Body of pancreas (tissue), 4 donors: ENCODE results near the gene CLDN18. TPM values are rescaled to one million over a fixed set of nuclear protein-coding genes. Genes with fewer than 3 reads are reported as not detected.

Experiments
- ATAC-seq: fragments of 150-250 bp; one replicate; pipeline ENCODE4 v1.9.1; 2016
- DNase-seq, 4 donors: peaks; one replicate each; pipeline ENCODE4 v3.0.0-alpha.2; 2019
- H3K27ac ChIP-seq, 4 donors: fragments of 200-600 bp; sonication (generic); 1 replicate in 3 of 4; 2 replicates in 1 of 4; pipeline versions ENCODE4 v1.5.1 to v1.6.1; 2016 to 2019; ENCODE audit warnings: mild to moderate bottlenecking in 1 of 4, mixed read lengths in 1 of 4, moderate library complexity in 1 of 4
- H3K27me3 ChIP-seq, 2 donors: fragments of 200-600 bp; sonication (generic); one replicate each; pipeline ENCODE4 v1.6.0; 2016; ENCODE audit warnings: mild to moderate bottlenecking in 1 of 2
- H3K36me3 ChIP-seq, 2 donors: fragments of 200-600 bp; sonication (generic); replicated peaks in 1 of 2; 2 replicates each; pipeline ENCODE4 v1.5.1; 2016; ENCODE audit warnings: low read depth in 2 of 2; ENCODE audit not compliant: insufficient read depth in 1 of 2
- H3K4me1 ChIP-seq: fragments of 200-600 bp; sonication (generic); one replicate; pipeline ENCODE4 v1.6.0; 2016
- H3K4me3 ChIP-seq, 2 donors: fragments of 200-600 bp; sonication (generic); 1 replicate in 1 of 2; 2 replicates in 1 of 2; pipeline ENCODE4 v1.5.1; 2016 to 2019
- H3K9me3 ChIP-seq, 3 donors: fragments of 200-600 bp; sonication (generic); 1 replicate in 2 of 3; 2 replicates in 1 of 3; pipeline ENCODE4 v1.5.1; 2016
- POLR2A ChIP-seq, 3 donors: fragments of 450-650 bp; IDR thresholded peaks; one replicate each; pipeline ENCODE4 v1.6.1; 2016; ENCODE audit warnings: antibody characterized with exemption in 3 of 3, mild to moderate bottlenecking in 2 of 3
- WGBS, 2 donors: methylation state at CpG; one replicate each; pipeline ENCODE4 v1.1.5; 2017; 5-methylcytosine and 5-hydroxymethylcytosine counted together
- intact Hi-C: fragments of 100-400 bp; cut with DNase I; formaldehyde crosslinking; loops from one replicate; pipeline ENCODE4 v1.15.1; 2023
- total RNA-seq, 2 donors: library from RNA; depleted of rRNA; stranded (reverse); fragments of >200 nt; gene quantifications; one replicate each; pipeline ENCODE4 v1.1.0, GENCODE V29; 2016
- TF ChIP-seq, protein P1 (sequence below), 7 experiments: fragments of 450-650 bp in 4 of 7; fragments of 200-600 bp in 3 of 7; sonication (generic) in 3 of 7; IDR thresholded peaks; one replicate each; pipeline ENCODE4 v1.5.1; 2016 to 2019; ENCODE audit warnings: antibody characterized with exemption in 7 of 7

CLDN18 gene
- total RNA-seq, 2 donors from 2014 or later: 2.0 to 10.1 TPM

DNA sequence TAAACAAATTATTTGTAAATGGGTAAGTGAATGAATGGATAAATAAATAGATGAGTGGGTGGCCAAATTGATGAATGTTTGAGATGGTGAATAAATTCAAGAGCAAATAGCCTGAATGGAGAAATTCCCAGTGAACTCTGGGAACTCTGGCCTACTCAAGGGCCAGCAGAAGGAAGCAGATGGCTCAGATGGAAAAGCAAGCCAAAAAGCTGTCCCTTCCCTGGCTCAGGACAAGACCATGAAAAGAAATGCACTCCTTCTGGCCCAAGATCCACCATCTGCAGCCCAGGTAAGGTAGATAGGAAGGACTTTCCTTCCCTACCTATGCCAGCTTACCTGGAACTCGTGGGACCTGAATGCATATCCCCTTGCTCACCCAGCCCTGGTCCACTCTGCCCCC, 37.6 kb upstream of the CLDN18 start:
- Histone ChIP-seq H3K27me3 (no peaks in the 10 kb centered on the region), H3K9me3 (no peaks in the 10 kb centered on the region), H3K4me1 (no peaks in the 10 kb centered on the region), H3K36me3 (no peaks in the 10 kb centered on the region), H3K4me3 (no peak overlapping the region), H3K27ac (no peak overlapping the region)
- TF ChIP-seq, protein P1, sequence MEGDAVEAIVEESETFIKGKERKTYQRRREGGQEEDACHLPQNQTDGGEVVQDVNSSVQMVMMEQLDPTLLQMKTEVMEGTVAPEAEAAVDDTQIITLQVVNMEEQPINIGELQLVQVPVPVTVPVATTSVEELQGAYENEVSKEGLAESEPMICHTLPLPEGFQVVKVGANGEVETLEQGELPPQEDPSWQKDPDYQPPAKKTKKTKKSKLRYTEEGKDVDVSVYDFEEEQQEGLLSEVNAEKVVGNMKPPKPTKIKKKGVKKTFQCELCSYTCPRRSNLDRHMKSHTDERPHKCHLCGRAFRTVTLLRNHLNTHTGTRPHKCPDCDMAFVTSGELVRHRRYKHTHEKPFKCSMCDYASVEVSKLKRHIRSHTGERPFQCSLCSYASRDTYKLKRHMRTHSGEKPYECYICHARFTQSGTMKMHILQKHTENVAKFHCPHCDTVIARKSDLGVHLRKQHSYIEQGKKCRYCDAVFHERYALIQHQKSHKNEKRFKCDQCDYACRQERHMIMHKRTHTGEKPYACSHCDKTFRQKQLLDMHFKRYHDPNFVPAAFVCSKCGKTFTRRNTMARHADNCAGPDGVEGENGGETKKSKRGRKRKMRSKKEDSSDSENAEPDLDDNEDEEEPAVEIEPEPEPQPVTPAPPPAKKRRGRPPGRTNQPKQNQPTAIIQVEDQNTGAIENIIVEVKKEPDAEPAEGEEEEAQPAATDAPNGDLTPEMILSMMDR (IDR thresholded peaks at IDR 0.05): no peak
- TF ChIP-seq POLR2A (IDR thresholded peaks at IDR 0.05): no peak
- ATAC-seq (no peak), DNase-seq (no peak)
- 71 to 90% methylated on average over 1 of the region's 1 CpG for WGBS, 2 donors
- intact Hi-C loops: loop anchor here (10.0 kb wide), 1 partner anchor 868 kb away; no protein-coding TSS in a partner anchor

DNA sequence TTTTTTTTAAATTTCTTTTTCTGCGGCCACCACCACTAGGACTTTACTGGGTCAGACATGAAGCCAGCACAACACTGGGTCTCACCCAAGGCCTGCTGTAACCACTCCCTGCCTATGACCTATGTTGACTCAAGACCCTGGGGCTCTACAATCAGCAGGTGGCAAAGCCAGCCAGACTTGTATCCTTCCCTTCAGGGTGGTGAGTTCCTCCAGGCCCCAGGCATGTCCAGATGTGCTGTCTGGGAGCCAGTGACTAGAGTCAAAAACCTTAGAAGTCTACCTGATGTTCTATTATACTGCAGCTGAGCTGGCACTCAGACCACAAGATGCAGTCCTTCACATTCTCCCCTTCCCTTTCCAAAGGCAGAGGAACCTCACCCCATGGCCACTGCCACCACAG, 31.6 kb upstream of the CLDN18 start:
- intact Hi-C loops: loop anchor here (10.0 kb wide), 1 partner anchor 874 kb away; no protein-coding TSS in a partner anchor
- H3K36me3 ChIP-seq: no peaks in the 10 kb centered on the region
- DNase-seq (no peak), ATAC-seq (no peak)
- H3K27me3 ChIP-seq: no peaks in the 10 kb centered on the region
- WGBS, 2 donors: 95% methylated on average over 1 of the region's 1 CpG
- TF ChIP-seq, protein P1 (IDR thresholded peaks at IDR 0.05): no peak
- no peaks in the 10 kb centered on the region for H3K4me1 ChIP-seq
- H3K4me3 ChIP-seq: no peak overlapping the region
- no peaks in the 10 kb centered on the region for H3K9me3 ChIP-seq
- H3K27ac ChIP-seq: no peak overlapping the region

DNA sequence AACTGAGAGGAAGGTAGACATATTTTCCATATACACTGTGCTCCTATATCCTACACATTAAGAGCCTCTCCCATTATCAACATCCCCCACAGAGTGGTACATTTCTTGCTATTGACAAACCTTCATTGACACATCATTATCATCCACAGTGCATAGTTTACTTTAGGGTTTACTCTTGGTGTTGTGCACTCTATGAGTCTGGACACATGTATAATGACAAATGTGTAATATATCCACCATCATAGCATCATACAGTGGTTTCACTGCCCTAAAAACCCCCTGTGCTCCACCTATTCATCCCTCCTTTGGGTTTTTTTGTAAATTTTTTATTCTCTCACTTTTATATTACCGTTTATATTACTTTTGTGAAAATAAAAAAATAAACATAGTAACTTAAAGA, 22.2 kb upstream of the CLDN18 start:
- no peak overlapping the region for H3K4me3 ChIP-seq
- H3K27me3 ChIP-seq: no peaks in the 10 kb centered on the region
- H3K27ac ChIP-seq: no peak overlapping the region
- TF ChIP-seq, protein P1 (IDR thresholded peaks at IDR 0.05): no peak
- TF ChIP-seq POLR2A (IDR thresholded peaks at IDR 0.05): no peak
- no peaks in the 10 kb centered on the region for H3K4me1 ChIP-seq
- H3K36me3 ChIP-seq: no peaks in the 10 kb centered on the region
- WGBS, 2 donors: 0% methylated on average over 1 of the region's 1 CpG
- no peak for DNase-seq
- H3K9me3 ChIP-seq: no peaks in the 10 kb centered on the region
- no peak for ATAC-seq
- intact Hi-C loops: no loop called here

DNA sequence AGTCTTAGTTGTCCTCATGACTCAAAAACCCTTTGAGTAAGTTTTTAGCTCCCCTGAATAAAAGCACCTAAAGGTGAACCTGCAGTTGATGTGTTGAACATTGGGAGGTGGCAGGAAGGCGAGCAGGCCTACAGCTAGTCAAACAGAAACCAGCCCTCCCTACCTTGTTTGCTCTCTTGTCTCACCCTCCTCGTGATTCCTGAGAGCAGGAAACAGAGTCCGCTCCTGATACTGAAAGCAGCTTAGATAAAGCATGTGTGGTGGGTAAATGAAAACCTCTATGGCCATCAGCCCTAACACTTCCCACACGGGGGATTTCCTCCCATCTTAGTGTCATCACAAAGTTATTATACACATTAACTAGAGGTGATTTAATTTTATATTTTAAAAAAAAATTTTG, 21.8 kb upstream of the CLDN18 start:
- no peak overlapping the region for H3K27ac ChIP-seq
- DNase-seq (no peak), ATAC-seq (no peak)
- WGBS, 2 donors: 24 to 37% methylated on average over 4 of the region's 4 CpGs
- TF ChIP-seq, protein P1 (IDR thresholded peaks at IDR 0.05): no peak
- TF ChIP-seq POLR2A (IDR thresholded peaks at IDR 0.05): no peak
- H3K27me3 ChIP-seq: no peaks in the 10 kb centered on the region
- no peaks in the 10 kb centered on the region for H3K9me3 ChIP-seq
- H3K36me3 ChIP-seq: no peaks in the 10 kb centered on the region
- no peak overlapping the region for H3K4me3 ChIP-seq
- no peaks in the 10 kb centered on the region for H3K4me1 ChIP-seq
- intact Hi-C loops: no loop called here

- no peaks in the 10 kb centered on the region for H3K36me3 ChIP-seq
- no peak overlapping the region for H3K27ac ChIP-seq
- no peaks in the 10 kb centered on the region for H3K9me3 ChIP-seq
- no peaks in the 10 kb centered on the region for H3K27me3 ChIP-seq
- WGBS, 2 donors: 65 to 81% methylated on average over 3 of the region's 3 CpGs
- ATAC-seq (no peak), DNase-seq (no peak)
- H3K4me3 ChIP-seq: no peak overlapping the region
- TF ChIP-seq, protein P1 (IDR thresholded peaks at IDR 0.05): no peak
- no peak for TF ChIP-seq POLR2A (IDR thresholded peaks at IDR 0.05)
- H3K4me1 ChIP-seq: no peaks in the 10 kb centered on the region
- intact Hi-C loops: no loop called here
Measured at GRCh38 chr3:137988982-137989381, 21.0 kb upstream of the CLDN18 start.
